ENCODE data around the gene STKLD1.

GRCh38 chr9:133366435-133366834 lies 9.7 kb upstream of the STKLD1 start:
- TF ChIP-seq, protein P1, sequence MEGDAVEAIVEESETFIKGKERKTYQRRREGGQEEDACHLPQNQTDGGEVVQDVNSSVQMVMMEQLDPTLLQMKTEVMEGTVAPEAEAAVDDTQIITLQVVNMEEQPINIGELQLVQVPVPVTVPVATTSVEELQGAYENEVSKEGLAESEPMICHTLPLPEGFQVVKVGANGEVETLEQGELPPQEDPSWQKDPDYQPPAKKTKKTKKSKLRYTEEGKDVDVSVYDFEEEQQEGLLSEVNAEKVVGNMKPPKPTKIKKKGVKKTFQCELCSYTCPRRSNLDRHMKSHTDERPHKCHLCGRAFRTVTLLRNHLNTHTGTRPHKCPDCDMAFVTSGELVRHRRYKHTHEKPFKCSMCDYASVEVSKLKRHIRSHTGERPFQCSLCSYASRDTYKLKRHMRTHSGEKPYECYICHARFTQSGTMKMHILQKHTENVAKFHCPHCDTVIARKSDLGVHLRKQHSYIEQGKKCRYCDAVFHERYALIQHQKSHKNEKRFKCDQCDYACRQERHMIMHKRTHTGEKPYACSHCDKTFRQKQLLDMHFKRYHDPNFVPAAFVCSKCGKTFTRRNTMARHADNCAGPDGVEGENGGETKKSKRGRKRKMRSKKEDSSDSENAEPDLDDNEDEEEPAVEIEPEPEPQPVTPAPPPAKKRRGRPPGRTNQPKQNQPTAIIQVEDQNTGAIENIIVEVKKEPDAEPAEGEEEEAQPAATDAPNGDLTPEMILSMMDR (IDR thresholded peaks at IDR 0.05) = no peak
- TF ChIP-seq POLR2A (IDR thresholded peaks at IDR 0.05) = no peak
